Fibroblast of lung (primary cell): Measurements from ENCODE around the gene TBXA2R. TPM values are rescaled to one million over a fixed set of nuclear protein-coding genes. Genes with fewer than 3 reads are reported as not detected.

Experiments
- DNase-seq, 2 donors: peaks; one replicate each; pipeline versions ENCODE4 v3.0.0 to v3.0.0-alpha.2; 2010; ENCODE audit warnings: low read depth in 2 of 2
- H2AFZ ChIP-seq: 2 replicates; pipeline ENCODE4 v1.5.1; 2012; ENCODE audit warnings: low read length, control low read depth, inconsistent platforms
- H3K27ac ChIP-seq: 2 replicates; pipeline ENCODE4 v1.5.1; 2011; ENCODE audit warnings: low read length, control low read depth; ENCODE audit not compliant: insufficient read depth
- H3K27me3 ChIP-seq: 2 replicates; pipeline ENCODE4 v1.5.1; 2011; ENCODE audit warnings: mild to moderate bottlenecking, low read length; ENCODE audit not compliant: control insufficient read depth, insufficient read depth
- H3K36me3 ChIP-seq: 2 replicates; pipeline ENCODE4 v1.5.1; 2011; ENCODE audit warnings: low read length; ENCODE audit not compliant: control insufficient read depth, insufficient read depth
- H3K4me1 ChIP-seq: 2 replicates; pipeline ENCODE4 v1.5.1; 2011; ENCODE audit warnings: low read length; ENCODE audit not compliant: control insufficient read depth, insufficient read depth; ENCODE audit errors: extremely low read depth
- H3K4me2 ChIP-seq: 2 replicates; pipeline ENCODE4 v1.5.1; 2011; ENCODE audit warnings: low read length, control low read depth; ENCODE audit not compliant: insufficient read depth; ENCODE audit errors: extremely low read depth
- H3K4me3 ChIP-seq, 4 experiments: fragments of 200-600 bp in 1 of 4; sonication (generic) in 1 of 4; replicated peaks in 1 of 4; 2 replicates each; pipeline ENCODE4 v1.5.1; 2011 to 2016; ENCODE audit warnings: low read length in 4 of 4, low read depth in 3 of 4, mild to moderate bottlenecking in 3 of 4, control low read depth in 2 of 4, inconsistent platforms in 1 of 4, mixed read lengths in 1 of 4; ENCODE audit not compliant: insufficient read depth in 1 of 4; ENCODE audit errors: control extremely low read depth in 1 of 4
- H3K79me2 ChIP-seq: 2 replicates; pipeline ENCODE4 v1.5.1; 2012; ENCODE audit warnings: mild to moderate bottlenecking, low read length, inconsistent platforms; ENCODE audit not compliant: control insufficient read depth, insufficient read depth
- H3K9ac ChIP-seq: 2 replicates; pipeline ENCODE4 v1.5.1; 2011; ENCODE audit warnings: mild to moderate bottlenecking, low read length, control low read depth; ENCODE audit not compliant: insufficient read depth
- H3K9me3 ChIP-seq: 2 replicates; pipeline ENCODE4 v1.5.1; 2012; ENCODE audit warnings: low read depth, low read length; ENCODE audit not compliant: control insufficient read depth, insufficient read depth
- H4K20me1 ChIP-seq: 2 replicates; pipeline ENCODE4 v1.5.1; 2011; ENCODE audit warnings: low read length; ENCODE audit not compliant: control insufficient read depth, insufficient read depth; ENCODE audit errors: extremely low read depth
- EZH2 ChIP-seq: IDR thresholded peaks from 2 replicates; pipeline ENCODE4 v1.5.1; 2012; ENCODE audit warnings: low read length, control low read depth, mild to moderate bottlenecking; ENCODE audit errors: missing control alignments
- polyA plus RNA-seq, 2 donors: library from polyadenylated mRNA; depleted of rRNA in 1 of 2; stranded (reverse) in 1 of 2; unstranded in 1 of 2; fragments of >200 nt; gene quantifications; 2 replicates each; pipeline ENCODE4 v1.2.1, GENCODE V29; 2011 to 2012; ENCODE audit warnings: missing spikeins in 1 of 2
- total RNA-seq: library from RNA; depleted of rRNA; stranded (reverse); fragments of >200 nt; gene quantifications from 2 replicates; pipeline ENCODE4 v1.2.1, GENCODE V29; 2014
- TF ChIP-seq, protein P1 (sequence below), 2 donors: IDR thresholded peaks in 1 of 2; conservative IDR thresholded peaks in 1 of 2; 1 replicate in 1 of 2; 2 replicates in 1 of 2; pipeline ENCODE4 v1.5.1; 2011 to 2012; ENCODE audit warnings: low read length in 2 of 2, control low read depth in 1 of 2, inconsistent platforms in 1 of 2, low read depth in 1 of 2, mild to moderate bottlenecking in 1 of 2

Gene TBXA2R
- total and polyA plus RNA-seq, 2 donors (not counting 1 experiment from before 2014, with no cell fraction given) = 1.3 to 1.8 TPM

DNA sequence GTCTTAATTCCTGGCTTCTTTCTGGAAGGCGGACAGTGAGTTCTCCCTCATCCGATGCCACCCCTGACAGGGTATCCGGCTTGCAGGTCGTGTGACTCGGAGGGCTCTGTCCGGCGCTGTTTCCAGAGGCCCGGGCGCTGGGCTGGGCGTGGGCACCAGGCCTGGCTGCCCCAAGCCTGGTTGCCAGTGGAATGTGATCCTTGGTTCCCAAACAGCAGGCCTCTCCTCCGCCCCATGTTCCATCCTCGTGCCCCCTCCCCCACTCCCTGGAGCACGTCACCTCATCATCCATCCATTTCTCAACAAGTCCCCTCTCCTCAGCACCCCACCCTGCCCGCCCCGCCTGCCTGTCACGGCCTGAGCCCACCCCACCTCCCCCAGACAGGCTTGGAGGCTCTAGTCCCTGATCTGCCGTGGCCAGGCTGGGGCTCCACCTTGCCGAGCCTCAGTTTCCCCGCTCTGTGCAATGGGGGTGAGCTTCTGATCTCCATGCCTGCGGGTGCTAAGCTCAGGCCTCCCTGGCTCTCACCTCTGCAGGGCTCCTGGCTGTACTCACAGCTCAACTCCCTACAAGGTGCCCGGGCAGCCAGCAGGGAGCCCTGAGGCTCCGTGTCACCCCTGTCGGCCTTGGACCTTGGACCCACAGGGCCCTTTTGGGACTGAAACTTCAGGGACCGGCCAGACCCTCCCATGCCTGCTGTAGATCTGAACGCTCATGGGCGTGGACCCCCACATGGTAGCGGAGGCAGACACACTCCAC lies 2.3 kb downstream of the TBXA2R start:
- Histone ChIP-seq H3K4me3 (no peak overlapping the region), H3K9me3 (no peaks in the 10 kb centered on the region), H3K27ac (no peak overlapping the region), H4K20me1 (no peaks in the 10 kb centered on the region), H3K9ac (no peak overlapping the region), H3K79me2 (no peaks in the 10 kb centered on the region), H3K4me1 (peaks cover 9% of the 10 kb centered on the region), H3K27me3 (no peaks in the 10 kb centered on the region), H2AFZ (no peak overlapping the region), H3K4me2 (no peak overlapping the region), H3K36me3 (peaks cover 2% of the 10 kb centered on the region)
- no peak for DNase-seq
- no peak for TF ChIP-seq EZH2
- TF ChIP-seq, protein P1, sequence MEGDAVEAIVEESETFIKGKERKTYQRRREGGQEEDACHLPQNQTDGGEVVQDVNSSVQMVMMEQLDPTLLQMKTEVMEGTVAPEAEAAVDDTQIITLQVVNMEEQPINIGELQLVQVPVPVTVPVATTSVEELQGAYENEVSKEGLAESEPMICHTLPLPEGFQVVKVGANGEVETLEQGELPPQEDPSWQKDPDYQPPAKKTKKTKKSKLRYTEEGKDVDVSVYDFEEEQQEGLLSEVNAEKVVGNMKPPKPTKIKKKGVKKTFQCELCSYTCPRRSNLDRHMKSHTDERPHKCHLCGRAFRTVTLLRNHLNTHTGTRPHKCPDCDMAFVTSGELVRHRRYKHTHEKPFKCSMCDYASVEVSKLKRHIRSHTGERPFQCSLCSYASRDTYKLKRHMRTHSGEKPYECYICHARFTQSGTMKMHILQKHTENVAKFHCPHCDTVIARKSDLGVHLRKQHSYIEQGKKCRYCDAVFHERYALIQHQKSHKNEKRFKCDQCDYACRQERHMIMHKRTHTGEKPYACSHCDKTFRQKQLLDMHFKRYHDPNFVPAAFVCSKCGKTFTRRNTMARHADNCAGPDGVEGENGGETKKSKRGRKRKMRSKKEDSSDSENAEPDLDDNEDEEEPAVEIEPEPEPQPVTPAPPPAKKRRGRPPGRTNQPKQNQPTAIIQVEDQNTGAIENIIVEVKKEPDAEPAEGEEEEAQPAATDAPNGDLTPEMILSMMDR (conservative IDR thresholded peaks at IDR 0.05 in 1 of 2, IDR thresholded peaks at IDR 0.05 in 1 of 2; ENCODE audit: low read depth in 1 of 2, low read length in 2 of 2) = no peak

DNA sequence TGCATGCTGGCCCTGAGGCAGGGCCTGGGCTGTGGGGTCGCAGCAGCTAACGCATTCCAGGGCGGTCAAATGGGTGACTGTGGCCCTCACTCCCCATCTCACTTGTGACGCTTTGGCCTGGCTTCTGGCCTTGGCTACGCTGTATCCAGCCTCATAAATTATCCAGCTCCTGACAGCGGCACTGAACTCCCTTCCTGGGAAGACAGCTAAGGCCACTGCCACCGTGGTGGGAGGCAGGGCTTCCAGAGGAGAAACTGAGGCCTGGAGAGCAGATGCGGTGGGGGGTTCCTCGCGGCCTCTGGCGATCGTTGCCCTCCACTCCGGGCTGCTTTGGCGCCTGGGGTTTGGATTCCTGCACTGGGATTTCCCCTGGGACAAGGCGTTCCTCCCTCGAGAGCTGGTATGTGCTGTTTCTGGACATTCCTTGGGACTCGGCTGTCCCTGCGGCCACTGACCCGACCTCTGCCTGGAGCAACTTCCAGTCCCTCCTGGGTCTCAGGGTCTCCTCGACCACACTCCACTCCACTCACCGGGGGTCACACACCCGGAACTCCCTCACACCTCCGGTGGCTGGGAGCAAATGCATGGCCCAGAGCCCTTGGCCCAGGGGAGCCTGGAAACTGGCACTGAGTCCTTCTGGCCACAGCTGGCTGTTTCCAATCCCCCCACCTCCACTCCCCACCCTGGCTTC lies 3.4 kb downstream of the TBXA2R start:
- H3K27me3 ChIP-seq = no peaks in the 10 kb centered on the region
- no peaks in the 10 kb centered on the region for H3K79me2 ChIP-seq
- no peaks in the 10 kb centered on the region for H4K20me1 ChIP-seq
- H3K36me3 ChIP-seq = peaks cover 2% of the 10 kb centered on the region
- no peak overlapping the region for H3K4me3 ChIP-seq
- TF ChIP-seq, protein P1 (conservative IDR thresholded peaks at IDR 0.05 in 1 of 2, IDR thresholded peaks at IDR 0.05 in 1 of 2; ENCODE audit: low read depth in 1 of 2, low read length in 2 of 2) = no peak
- no peak for TF ChIP-seq EZH2
- DNase-seq = no peak
- H2AFZ ChIP-seq = no peak overlapping the region
- no peak overlapping the region for H3K4me2 ChIP-seq
- H3K9me3 ChIP-seq = no peaks in the 10 kb centered on the region
- H3K27ac ChIP-seq = no peak overlapping the region
- no peak overlapping the region for H3K9ac ChIP-seq
- H3K4me1 ChIP-seq = peaks cover 9% of the 10 kb centered on the region

DNA sequence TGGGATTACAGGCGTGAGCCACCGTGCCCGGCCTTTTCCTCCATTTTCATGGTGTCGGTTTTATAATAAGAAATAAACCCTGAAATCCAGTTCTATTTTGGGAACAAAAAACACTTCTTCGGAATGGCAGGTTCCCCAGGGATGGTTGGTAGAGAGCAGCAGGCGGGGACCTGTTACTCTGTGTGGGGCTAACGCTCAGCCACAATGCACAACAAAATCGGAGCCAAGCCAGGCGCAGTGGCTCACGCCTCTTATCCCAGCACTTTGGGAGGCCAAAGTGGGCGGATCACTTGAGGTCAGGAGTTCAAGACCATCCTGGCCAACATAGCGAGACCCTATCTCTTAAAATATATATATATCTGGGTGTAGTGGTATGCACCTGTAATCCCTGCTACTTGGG lies 5.7 kb downstream of the TBXA2R start:
- H3K4me3 ChIP-seq = no peak overlapping the region
- peaks cover 5% of the 10 kb centered on the region for H3K4me1 ChIP-seq
- no peaks in the 10 kb centered on the region for H3K9me3 ChIP-seq
- H4K20me1 ChIP-seq = no peaks in the 10 kb centered on the region
- peaks cover 2% of the 10 kb centered on the region for H3K36me3 ChIP-seq
- no peak overlapping the region for H3K27ac ChIP-seq
- TF ChIP-seq, protein P1 (conservative IDR thresholded peaks at IDR 0.05 in 1 of 2, IDR thresholded peaks at IDR 0.05 in 1 of 2; ENCODE audit: low read depth in 1 of 2, low read length in 2 of 2) = no peak
- TF ChIP-seq EZH2 = no peak
- no peaks in the 10 kb centered on the region for H3K27me3 ChIP-seq
- H3K9ac ChIP-seq = no peak overlapping the region
- no peaks in the 10 kb centered on the region for H3K79me2 ChIP-seq
- no peak overlapping the region for H3K4me2 ChIP-seq
- H2AFZ ChIP-seq = no peak overlapping the region
- no peak for DNase-seq
